GM12875 (cell line): ENCODE results near the gene ADGRA3.

Experiments
- H3K4me3 ChIP-seq: one replicate; pipeline ENCODE4 v1.5.1; 2011; ENCODE audit warnings: low read depth, low read length, control low read depth
- TF ChIP-seq, protein P1 (sequence below): IDR thresholded peaks from 2 replicates; pipeline ENCODE4 v1.5.1; 2011; ENCODE audit warnings: low read depth, mild to moderate bottlenecking, control low read depth, inconsistent platforms, low read length, moderate library complexity, borderline replicate concordance; ENCODE audit not compliant: insufficient read depth

Gene ADGRA3

DNA sequence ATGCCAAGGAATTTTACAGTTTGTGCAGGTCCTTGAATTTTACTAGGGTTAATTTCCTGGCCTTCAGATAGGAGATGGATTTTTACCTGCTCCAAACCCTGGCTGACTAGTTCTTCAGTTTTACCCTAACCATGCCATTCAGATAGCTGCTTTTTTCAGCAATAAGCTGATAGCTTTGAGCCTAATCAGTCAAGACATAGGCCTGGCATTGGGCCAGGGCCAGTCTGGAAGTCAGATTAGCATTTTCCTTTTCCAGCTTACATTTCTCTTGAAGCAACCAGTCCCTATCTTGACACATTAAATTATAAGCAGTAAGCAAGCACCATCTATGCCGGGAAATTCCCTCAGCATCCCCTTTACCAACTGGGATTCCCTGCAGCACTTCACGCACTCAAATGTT is 177.1 kb downstream of the ADGRA3 start:
- TF ChIP-seq, protein P1, sequence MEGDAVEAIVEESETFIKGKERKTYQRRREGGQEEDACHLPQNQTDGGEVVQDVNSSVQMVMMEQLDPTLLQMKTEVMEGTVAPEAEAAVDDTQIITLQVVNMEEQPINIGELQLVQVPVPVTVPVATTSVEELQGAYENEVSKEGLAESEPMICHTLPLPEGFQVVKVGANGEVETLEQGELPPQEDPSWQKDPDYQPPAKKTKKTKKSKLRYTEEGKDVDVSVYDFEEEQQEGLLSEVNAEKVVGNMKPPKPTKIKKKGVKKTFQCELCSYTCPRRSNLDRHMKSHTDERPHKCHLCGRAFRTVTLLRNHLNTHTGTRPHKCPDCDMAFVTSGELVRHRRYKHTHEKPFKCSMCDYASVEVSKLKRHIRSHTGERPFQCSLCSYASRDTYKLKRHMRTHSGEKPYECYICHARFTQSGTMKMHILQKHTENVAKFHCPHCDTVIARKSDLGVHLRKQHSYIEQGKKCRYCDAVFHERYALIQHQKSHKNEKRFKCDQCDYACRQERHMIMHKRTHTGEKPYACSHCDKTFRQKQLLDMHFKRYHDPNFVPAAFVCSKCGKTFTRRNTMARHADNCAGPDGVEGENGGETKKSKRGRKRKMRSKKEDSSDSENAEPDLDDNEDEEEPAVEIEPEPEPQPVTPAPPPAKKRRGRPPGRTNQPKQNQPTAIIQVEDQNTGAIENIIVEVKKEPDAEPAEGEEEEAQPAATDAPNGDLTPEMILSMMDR = no peak
- no peak overlapping the region for H3K4me3 ChIP-seq
